ENCODE results near the gene CDC42BPA. TPM values are rescaled to one million over a fixed set of nuclear protein-coding genes. Genes with fewer than 3 reads are reported as not detected.
A peak's percentile ranks its signal among the peaks of the same experiment; 100 is the strongest.

CDC42BPA gene
- total RNA-seq, 1 experiment from 2014 or later = 25.2 TPM

DNA sequence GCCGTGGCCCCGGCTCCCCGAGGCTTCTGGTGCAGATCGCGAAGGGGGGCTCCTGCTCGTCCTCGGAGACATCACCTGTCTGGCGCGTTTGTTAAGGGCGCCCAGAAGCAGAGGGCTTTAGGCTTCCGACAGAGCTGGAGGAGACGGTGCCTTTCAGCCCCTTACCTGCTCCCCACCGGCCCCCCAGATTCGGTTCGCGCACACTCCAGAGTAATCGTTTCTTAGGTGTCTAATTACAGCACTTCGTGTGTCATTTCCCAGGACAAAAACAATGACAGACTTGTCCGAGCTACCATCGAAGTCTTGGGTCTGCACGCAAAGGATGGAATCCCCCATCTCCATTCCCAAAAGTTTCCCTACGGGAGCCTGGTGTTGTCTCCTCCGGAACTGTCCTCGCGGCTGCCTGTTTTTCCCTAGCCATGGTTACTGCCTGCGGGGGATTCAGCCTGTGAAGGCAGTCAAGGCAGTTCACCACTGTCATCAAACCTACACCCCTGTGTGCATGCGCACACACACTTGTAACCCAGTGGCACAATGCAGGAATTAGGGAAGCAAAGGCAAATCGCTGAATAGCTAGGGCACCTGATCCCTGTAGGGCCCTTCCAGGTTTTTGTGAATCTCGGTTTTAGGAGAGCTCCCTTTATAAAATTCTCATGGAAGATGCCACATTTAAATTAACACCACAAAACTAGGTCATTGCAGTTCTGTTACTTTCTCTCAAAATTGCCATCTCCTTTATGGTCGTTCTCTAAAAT is 738 bp upstream of the CDC42BPA start (continued):
- TF ChIP-seq, protein P1, sequence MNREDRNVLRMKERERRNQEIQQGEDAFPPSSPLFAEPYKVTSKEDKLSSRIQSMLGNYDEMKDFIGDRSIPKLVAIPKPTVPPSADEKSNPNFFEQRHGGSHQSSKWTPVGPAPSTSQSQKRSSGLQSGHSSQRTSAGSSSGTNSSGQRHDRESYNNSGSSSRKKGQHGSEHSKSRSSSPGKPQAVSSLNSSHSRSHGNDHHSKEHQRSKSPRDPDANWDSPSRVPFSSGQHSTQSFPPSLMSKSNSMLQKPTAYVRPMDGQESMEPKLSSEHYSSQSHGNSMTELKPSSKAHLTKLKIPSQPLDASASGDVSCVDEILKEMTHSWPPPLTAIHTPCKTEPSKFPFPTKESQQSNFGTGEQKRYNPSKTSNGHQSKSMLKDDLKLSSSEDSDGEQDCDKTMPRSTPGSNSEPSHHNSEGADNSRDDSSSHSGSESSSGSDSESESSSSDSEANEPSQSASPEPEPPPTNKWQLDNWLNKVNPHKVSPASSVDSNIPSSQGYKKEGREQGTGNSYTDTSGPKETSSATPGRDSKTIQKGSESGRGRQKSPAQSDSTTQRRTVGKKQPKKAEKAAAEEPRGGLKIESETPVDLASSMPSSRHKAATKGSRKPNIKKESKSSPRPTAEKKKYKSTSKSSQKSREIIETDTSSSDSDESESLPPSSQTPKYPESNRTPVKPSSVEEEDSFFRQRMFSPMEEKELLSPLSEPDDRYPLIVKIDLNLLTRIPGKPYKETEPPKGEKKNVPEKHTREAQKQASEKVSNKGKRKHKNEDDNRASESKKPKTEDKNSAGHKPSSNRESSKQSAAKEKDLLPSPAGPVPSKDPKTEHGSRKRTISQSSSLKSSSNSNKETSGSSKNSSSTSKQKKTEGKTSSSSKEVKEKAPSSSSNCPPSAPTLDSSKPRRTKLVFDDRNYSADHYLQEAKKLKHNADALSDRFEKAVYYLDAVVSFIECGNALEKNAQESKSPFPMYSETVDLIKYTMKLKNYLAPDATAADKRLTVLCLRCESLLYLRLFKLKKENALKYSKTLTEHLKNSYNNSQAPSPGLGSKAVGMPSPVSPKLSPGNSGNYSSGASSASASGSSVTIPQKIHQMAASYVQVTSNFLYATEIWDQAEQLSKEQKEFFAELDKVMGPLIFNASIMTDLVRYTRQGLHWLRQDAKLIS (CRISPR knock-in tag; IDR thresholded peaks at IDR 0.05; ENCODE audit: borderline replicate concordance) = no peak
- TF ChIP-seq FOXJ3 (CRISPR knock-in tag; IDR thresholded peaks at IDR 0.05; ENCODE audit: borderline replicate concordance) = no peak
- TF ChIP-seq JAZF1 (CRISPR knock-in tag; IDR thresholded peaks at IDR 0.05) = no peak
- TF ChIP-seq, protein P2, sequence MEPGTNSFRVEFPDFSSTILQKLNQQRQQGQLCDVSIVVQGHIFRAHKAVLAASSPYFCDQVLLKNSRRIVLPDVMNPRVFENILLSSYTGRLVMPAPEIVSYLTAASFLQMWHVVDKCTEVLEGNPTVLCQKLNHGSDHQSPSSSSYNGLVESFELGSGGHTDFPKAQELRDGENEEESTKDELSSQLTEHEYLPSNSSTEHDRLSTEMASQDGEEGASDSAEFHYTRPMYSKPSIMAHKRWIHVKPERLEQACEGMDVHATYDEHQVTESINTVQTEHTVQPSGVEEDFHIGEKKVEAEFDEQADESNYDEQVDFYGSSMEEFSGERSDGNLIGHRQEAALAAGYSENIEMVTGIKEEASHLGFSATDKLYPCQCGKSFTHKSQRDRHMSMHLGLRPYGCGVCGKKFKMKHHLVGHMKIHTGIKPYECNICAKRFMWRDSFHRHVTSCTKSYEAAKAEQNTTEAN (CRISPR knock-in tag; IDR thresholded peaks at IDR 0.05) = peak; percentile 73; the same call in 1 of the 2 replicates
- TF ChIP-seq RELA (CRISPR knock-in tag; IDR thresholded peaks at IDR 0.05; ENCODE audit: borderline replicate concordance) = no peak
- no peak for TF ChIP-seq ZNF121 (CRISPR knock-in tag; IDR thresholded peaks at IDR 0.05)
- no peak for TF ChIP-seq SP1 (CRISPR knock-in tag; conservative IDR thresholded peaks at IDR 0.05)
- no peak for TF ChIP-seq NR2C2 (CRISPR knock-in tag; IDR thresholded peaks at IDR 0.05)
- TF ChIP-seq, protein P3, sequence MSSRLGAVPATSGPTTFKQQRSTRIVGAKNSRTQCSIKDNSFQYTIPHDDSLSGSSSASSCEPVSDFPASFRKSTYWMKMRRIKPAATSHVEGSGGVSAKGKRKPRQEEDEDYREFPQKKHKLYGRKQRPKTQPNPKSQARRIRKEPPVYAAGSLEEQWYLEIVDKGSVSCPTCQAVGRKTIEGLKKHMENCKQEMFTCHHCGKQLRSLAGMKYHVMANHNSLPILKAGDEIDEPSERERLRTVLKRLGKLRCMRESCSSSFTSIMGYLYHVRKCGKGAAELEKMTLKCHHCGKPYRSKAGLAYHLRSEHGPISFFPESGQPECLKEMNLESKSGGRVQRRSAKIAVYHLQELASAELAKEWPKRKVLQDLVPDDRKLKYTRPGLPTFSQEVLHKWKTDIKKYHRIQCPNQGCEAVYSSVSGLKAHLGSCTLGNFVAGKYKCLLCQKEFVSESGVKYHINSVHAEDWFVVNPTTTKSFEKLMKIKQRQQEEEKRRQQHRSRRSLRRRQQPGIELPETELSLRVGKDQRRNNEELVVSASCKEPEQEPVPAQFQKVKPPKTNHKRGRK (CRISPR knock-in tag; IDR thresholded peaks at IDR 0.05; ENCODE audit: borderline replicate concordance) = no peak
- TF ChIP-seq NR3C1 (CRISPR knock-in tag; conservative IDR thresholded peaks at IDR 0.05; ENCODE audit: low read depth) = no peak
- no peak for TF ChIP-seq CREB1 (CRISPR knock-in tag; IDR thresholded peaks at IDR 0.05)
- 0 out of 2 replicates have a peak, but pooled peaks have one; percentile 51 for TF ChIP-seq ZNF232 (CRISPR knock-in tag; IDR thresholded peaks at IDR 0.05)
- TF ChIP-seq, protein P4, sequence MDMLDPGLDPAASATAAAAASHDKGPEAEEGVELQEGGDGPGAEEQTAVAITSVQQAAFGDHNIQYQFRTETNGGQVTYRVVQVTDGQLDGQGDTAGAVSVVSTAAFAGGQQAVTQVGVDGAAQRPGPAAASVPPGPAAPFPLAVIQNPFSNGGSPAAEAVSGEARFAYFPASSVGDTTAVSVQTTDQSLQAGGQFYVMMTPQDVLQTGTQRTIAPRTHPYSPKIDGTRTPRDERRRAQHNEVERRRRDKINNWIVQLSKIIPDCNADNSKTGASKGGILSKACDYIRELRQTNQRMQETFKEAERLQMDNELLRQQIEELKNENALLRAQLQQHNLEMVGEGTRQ (CRISPR knock-in tag; IDR thresholded peaks at IDR 0.05) = no peak
- no peak for TF ChIP-seq ATF3 (CRISPR knock-in tag; conservative IDR thresholded peaks at IDR 0.05)
- TF ChIP-seq NFATC4 (CRISPR knock-in tag; IDR thresholded peaks at IDR 0.05) = no peak
- TF ChIP-seq PRDM15 (CRISPR knock-in tag; IDR thresholded peaks at IDR 0.05) = peak; percentile 77
- no peak for TF ChIP-seq IRF2 (CRISPR knock-in tag; IDR thresholded peaks at IDR 0.05; ENCODE audit: borderline replicate concordance, low read depth)
- TF ChIP-seq, protein P5, sequence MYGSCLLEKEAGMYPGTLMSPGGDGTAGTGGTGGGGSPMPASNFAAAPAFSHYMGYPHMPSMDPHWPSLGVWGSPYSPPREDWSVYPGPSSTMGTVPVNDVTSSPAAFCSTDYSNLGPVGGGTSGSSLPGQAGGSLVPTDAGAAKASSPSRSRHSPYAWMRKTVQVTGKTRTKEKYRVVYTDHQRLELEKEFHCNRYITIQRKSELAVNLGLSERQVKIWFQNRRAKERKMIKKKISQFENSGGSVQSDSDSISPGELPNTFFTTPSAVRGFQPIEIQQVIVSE (CRISPR knock-in tag; IDR thresholded peaks at IDR 0.05; ENCODE audit: borderline replicate concordance) = no peak
- TF ChIP-seq, protein P6, sequence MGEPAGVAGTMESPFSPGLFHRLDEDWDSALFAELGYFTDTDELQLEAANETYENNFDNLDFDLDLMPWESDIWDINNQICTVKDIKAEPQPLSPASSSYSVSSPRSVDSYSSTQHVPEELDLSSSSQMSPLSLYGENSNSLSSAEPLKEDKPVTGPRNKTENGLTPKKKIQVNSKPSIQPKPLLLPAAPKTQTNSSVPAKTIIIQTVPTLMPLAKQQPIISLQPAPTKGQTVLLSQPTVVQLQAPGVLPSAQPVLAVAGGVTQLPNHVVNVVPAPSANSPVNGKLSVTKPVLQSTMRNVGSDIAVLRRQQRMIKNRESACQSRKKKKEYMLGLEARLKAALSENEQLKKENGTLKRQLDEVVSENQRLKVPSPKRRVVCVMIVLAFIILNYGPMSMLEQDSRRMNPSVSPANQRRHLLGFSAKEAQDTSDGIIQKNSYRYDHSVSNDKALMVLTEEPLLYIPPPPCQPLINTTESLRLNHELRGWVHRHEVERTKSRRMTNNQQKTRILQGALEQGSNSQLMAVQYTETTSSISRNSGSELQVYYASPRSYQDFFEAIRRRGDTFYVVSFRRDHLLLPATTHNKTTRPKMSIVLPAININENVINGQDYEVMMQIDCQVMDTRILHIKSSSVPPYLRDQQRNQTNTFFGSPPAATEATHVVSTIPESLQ (CRISPR knock-in tag; IDR thresholded peaks at IDR 0.05) = no peak
- TF ChIP-seq ZNF263 (CRISPR knock-in tag; IDR thresholded peaks at IDR 0.05; ENCODE audit: low read depth) = no peak
- TF ChIP-seq GRHL2 (CRISPR knock-in tag; IDR thresholded peaks at IDR 0.05; ENCODE audit: insufficient replicate concordance, severe bottlenecking) = no peak
- TF ChIP-seq SOX15 (CRISPR knock-in tag; IDR thresholded peaks at IDR 0.05) = no peak
